Activated CD8-positive, alpha-beta T cell treated with anti-CD3 and anti-CD28 coated beads for 36 hours (primary cell): ENCODE measurements around the gene RPL18. TPM values are rescaled to one million over a fixed set of nuclear protein-coding genes. Genes with fewer than 3 reads are reported as not detected.

Experiments
- ATAC-seq: fragments of 200-7000 bp; cut with Tn5 transposase; one replicate; pipeline ENCODE4 v1.10.0; 2021; ENCODE audit warnings: mild to moderate bottlenecking, moderate library complexity
- CTCF ChIA-PET: fragments of 350-600 bp; sonication (Branson Sonifier 250); formaldehyde crosslinking; loops from one replicate; lab custom pipeline; 2021; ENCODE audit warnings: antibody characterized with exemption; lab: Charles Lee
- POLR2A ChIA-PET: fragments of 350-600 bp; sonication (Branson Sonifier 250); formaldehyde crosslinking; loops from one replicate; lab custom pipeline; 2021; ENCODE audit warnings: antibody characterized with exemption; lab: Charles Lee
- DNase-seq: peaks from one replicate; pipeline ENCODE4 v3.0.0-alpha.2; 2020
- H3K27ac Mint-ChIP-seq: one replicate; pipeline ENCODE4 v1.8.0; 2021; ENCODE audit warnings: mild to moderate bottlenecking, mixed read lengths
- H3K27me3 Mint-ChIP-seq: one replicate; pipeline ENCODE4 v1.8.0; 2021; ENCODE audit warnings: mixed read lengths
- H3K36me3 Mint-ChIP-seq: one replicate; pipeline ENCODE4 v1.8.0; 2021; ENCODE audit warnings: low read depth, mixed read lengths
- H3K4me1 Mint-ChIP-seq: one replicate; pipeline ENCODE4 v1.8.0; 2021; ENCODE audit warnings: low read depth, mixed read lengths
- H3K4me3 Mint-ChIP-seq: one replicate; pipeline ENCODE4 v1.8.0; 2021; ENCODE audit warnings: mild to moderate bottlenecking, moderate library complexity, mixed read lengths
- H3K9me3 Mint-ChIP-seq: one replicate; pipeline ENCODE4 v1.8.0; 2021; ENCODE audit warnings: mixed read lengths
- CTCF ChIP-seq: fragments of 200-600 bp; IDR thresholded peaks from one replicate; pipeline ENCODE4 v1.8.0; 2022; ENCODE audit warnings: antibody characterized with exemption, mild to moderate bottlenecking
- intact Hi-C: fragments of 100-400 bp; cut with micrococcal nuclease; formaldehyde crosslinking; loops from one replicate; pipeline ENCODE4 v1.10.0; 2022
- total RNA-seq, 2 experiments: library from RNA; stranded (reverse); gene quantifications; one replicate each; pipeline ENCODE4 v1.2.3, GENCODE V29; 2021

The RPL18 gene
- total RNA-seq, 2 experiments from 2014 or later = 2,304 to 2,324 TPM

GRCh38 chr19:48641850-48642249 is 22.9 kb upstream of the RPL18 start:
- intact Hi-C loops = loop anchor here (10.0 kb wide), 1 partner anchor 103 kb away; the partner anchor contains the start of genes IZUMO1 and RASIP1
- H3K4me3 Mint-ChIP-seq = no peak overlapping the region
- DNase-seq (no peak), ATAC-seq (no peak)
- POLR2A ChIA-PET = no interaction called here
- H3K9me3 Mint-ChIP-seq = no peaks in the 10 kb centered on the region
- no peak for TF ChIP-seq CTCF
- CTCF ChIA-PET = interaction anchor here (1.6 kb wide), 1 partner anchor 97 kb away, joined by 5 read pairs; no protein-coding TSS in a partner anchor
- H3K27ac Mint-ChIP-seq = no peak overlapping the region
- peaks cover 8% of the 10 kb centered on the region for H3K36me3 Mint-ChIP-seq
- no peaks in the 10 kb centered on the region for H3K27me3 Mint-ChIP-seq
- peaks cover 49% of the 10 kb centered on the region for H3K4me1 Mint-ChIP-seq

GRCh38 chr19:48639483-48640375 is 20.8 kb upstream of the RPL18 start:
- intact Hi-C loops = loop anchor here (10.0 kb wide), 2 partner anchors 105 to 235 kb away; partner anchors contain the start of genes IZUMO1, PPP1R15A and RASIP1
- TF ChIP-seq CTCF = no peak
- no peaks in the 10 kb centered on the region for H3K9me3 Mint-ChIP-seq
- peaks cover 45% of the 10 kb centered on the region for H3K4me1 Mint-ChIP-seq
- ATAC-seq (no peak), DNase-seq (no peak)
- peak overlapping the region; percentile 98 for H3K27ac Mint-ChIP-seq
- peaks cover 8% of the 10 kb centered on the region for H3K36me3 Mint-ChIP-seq
- CTCF ChIA-PET = no interaction called here
- H3K4me3 Mint-ChIP-seq = peak overlapping the region; percentile 56
- no peaks in the 10 kb centered on the region for H3K27me3 Mint-ChIP-seq
- POLR2A ChIA-PET = interaction anchor here (1.5 kb wide), 1 partner anchor 21 kb away, joined by 3 read pairs; the partner anchor contains the start of genes RPL18 and SPHK2

GRCh38 chr19:48638831-48639381 is 19.9 kb upstream of the RPL18 start:
- intact Hi-C loops = loop anchor here (10.0 kb wide), 1 partner anchor 236 kb away; the partner anchor contains the start of gene PPP1R15A
- no peak for ATAC-seq
- CTCF ChIA-PET = no interaction called here

GRCh38 chr19:48637948-48638830 is 19.2 kb upstream of the RPL18 start:
- Mint-ChIP-seq H3K9me3 (no peaks in the 10 kb centered on the region), H3K27ac (peak overlapping the region; percentile 98), H3K4me1 (peaks cover 47% of the 10 kb centered on the region), H3K4me3 (peak overlapping the region; percentile 88), H3K27me3 (no peaks in the 10 kb centered on the region), H3K36me3 (peaks cover 8% of the 10 kb centered on the region)
- CTCF ChIA-PET = interaction anchor here (1.1 to 1.3 kb wide), 2 partner anchors 8 to 204 kb away, joined by 3 to 4 read pairs; partner anchors contain the start of gene CA11
- POLR2A ChIA-PET = interaction anchor here (2.1 to 2.7 kb wide), 3 partner anchors 8 to 23 kb away, joined by 8 to 16 read pairs (median 8); partner anchors contain the start of genes CA11, FAM83E, RPL18 and SPHK2
- DNase-seq = peak; percentile 87
- no peak for TF ChIP-seq CTCF
- peak; percentile 28 for ATAC-seq
- intact Hi-C loops = loop anchor here (10.0 kb wide), 1 partner anchor 237 kb away; the partner anchor contains the start of gene PPP1R15A

More at GRCh38 chr19:48638831-48639381, 19.9 kb upstream of the RPL18 start:
- POLR2A ChIA-PET = interaction anchor here (1.5 kb wide), 1 partner anchor 20 kb away, joined by 3 read pairs; the partner anchor contains the start of genes RPL18 and SPHK2
- H3K9me3 Mint-ChIP-seq = no peaks in the 10 kb centered on the region
- peak overlapping the region; percentile 88 for H3K4me3 Mint-ChIP-seq
- TF ChIP-seq CTCF = no peak
- H3K27me3 Mint-ChIP-seq = no peaks in the 10 kb centered on the region
- peaks cover 8% of the 10 kb centered on the region for H3K36me3 Mint-ChIP-seq
- DNase-seq = no peak
- H3K4me1 Mint-ChIP-seq = peaks cover 43% of the 10 kb centered on the region
- H3K27ac Mint-ChIP-seq = peak overlapping the region; percentile 98
